ENCODE results near the gene ANTXRL.
"Not testable (repeated sequence)": the region's sequence is repeated elsewhere in the genome, so short reads cannot be mapped to it uniquely, and the experiment has no call there.

ANTXRL gene

DNA sequence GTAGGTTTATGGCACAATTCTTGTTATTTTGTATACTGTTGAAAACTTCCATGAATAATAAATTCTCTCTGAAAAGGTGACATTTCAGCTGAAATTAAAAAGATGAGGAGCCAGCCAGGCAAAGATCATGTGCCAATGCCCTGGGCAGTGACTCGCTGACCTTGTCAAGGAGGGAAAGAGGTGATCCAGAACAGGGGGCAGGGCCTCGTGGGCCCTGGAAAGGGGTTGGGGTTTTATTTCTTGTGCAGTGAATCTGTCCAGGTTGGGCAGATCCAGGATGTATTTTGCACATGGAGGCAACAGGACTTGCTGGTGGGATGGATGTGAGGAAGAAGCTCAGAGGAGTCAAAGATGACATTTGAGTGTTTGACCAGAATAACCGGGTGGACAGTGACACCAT, 31.6 kb upstream of the ANTXRL start:
- not testable (repeated sequence) for DNase-seq

DNA sequence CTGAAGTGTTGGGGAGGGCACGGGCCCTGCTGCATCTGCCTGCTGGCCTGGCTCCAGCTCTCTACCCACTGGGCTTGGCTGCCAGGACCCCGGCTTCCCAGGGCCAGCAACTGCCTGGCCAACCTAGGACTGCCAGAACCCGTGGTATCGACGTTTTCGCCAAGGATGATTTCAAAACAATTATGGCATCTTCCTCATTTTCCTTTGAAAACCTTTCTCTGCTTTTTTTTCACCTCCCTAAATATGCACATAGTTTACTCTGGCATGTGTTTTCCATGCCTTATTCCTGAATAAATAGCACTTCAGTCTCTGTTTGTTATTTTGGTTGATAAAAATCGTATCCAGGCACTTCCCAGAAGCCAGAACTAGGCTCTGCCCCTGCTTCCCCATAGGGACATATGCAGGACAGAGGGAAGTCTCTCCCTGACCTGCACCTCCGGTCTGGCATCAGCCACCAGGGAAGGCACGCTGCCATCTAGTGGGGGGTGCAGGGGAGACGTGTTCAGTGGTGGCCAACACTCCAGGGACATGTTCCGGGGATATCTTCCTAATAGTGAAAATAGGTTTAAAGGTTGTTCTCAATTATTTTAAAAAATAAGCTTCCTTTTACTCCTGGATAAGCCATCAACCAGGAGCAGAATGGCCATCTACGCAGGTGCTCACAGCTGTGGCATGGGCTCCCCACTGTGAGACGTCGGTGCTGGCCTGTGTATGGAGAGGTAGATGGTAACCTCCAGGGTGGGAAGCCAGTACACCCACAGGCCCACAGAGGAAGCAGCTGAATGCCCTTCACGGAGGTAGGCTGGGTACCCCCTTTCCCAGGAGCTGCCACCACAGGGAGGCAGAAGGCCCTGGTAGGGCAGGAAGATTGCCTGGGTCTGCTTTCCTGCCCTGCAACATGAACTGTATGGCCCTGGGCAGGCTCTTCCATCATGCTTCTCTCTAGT, 30.7 kb upstream of the ANTXRL start:
- no peak for DNase-seq

DNA sequence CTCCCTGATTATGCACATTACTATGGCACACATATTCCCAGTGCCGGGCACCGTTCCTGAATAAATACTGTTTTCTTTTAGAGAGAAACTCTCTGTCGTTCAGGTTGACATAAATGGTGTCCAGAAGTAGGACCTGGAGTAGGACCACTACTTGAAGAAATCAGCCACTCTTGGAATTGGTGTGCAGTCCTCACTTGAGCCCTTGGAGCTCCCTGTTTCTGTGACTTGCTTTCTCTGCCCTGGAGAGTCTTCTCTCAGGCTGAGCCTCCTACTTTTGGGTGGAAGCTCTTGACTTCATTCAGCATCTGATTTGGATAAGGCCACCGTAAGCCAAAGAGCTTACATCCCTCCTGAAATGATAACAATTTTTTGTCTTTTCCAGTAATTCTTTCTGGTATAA, 29.7 kb upstream of the ANTXRL start:
- DNase-seq: no peak

DNA sequence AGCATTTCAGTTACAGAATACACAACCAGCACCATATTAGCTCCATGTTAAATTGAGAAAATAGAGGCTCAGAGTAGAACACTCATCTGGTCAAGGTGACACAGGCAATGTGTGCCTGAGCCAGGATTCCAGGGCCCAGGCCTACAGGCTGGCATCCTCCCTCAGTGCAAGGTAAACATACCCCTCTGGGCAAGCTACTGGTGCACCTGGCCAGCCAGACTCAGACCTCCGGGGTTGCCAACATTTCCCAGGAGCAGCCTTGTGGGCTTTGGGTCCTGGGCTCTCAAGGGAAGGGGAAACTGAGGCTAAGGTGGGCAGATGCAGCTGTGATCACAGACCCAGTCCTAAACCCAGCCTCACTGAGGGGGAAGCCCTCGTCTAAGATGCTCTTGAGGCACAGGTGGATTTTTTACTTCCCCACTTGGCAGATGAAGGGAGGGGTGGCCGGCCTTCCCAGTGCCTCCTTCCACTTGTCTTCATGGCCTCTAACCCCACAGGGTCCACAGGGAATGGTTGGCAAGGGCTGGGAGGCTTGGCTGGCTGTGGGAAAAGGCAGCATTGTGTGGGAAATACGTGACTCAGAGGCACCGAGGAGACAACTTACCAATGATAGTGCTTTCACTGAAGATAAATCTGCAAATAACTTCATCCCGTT, 23.8 kb upstream of the ANTXRL start:
- not testable (repeated sequence) for DNase-seq

DNA sequence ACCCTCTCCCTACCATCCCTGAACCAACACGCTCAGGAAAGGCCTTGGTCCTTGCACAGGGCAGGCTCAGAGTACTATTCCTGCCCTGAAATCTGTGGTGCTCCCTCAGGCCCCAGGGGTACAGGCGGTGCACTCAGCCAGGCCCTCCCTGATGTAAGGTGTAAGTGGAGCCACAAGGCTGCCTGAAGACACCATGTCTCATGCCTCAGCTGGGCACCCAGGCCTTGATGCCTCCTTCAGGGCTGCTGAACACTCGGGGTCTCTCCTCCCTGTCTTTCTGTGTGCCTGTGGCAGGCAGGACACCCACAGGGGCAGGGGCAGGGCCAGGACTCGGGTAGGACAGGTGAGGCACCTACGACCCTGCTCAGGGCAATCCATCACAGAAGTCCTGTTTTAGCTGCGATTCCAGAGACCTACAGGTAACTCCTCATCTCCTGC, 22.9 kb upstream of the ANTXRL start:
- DNase-seq: no peak

DNA sequence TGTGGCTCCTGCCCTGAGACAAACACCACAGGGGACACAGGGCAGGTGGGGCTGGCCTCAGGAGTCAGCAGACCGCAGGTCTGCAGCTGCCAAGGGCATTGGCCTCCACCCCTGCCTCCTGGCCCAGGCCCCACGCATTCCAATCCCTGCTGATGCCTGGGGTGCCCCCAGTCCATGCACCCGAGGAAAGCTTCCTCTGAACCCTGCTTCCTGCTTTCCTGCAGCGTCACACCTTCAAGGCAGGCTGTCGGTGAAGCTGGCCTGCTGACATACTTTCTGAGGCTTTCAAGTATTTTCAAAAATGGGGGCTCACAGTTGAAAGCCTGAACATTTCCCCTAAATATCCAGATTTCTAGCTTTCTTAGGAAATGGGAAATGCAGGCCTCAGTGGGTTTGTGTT, 22.5 kb upstream of the ANTXRL start:
- DNase-seq: no peak

DNA sequence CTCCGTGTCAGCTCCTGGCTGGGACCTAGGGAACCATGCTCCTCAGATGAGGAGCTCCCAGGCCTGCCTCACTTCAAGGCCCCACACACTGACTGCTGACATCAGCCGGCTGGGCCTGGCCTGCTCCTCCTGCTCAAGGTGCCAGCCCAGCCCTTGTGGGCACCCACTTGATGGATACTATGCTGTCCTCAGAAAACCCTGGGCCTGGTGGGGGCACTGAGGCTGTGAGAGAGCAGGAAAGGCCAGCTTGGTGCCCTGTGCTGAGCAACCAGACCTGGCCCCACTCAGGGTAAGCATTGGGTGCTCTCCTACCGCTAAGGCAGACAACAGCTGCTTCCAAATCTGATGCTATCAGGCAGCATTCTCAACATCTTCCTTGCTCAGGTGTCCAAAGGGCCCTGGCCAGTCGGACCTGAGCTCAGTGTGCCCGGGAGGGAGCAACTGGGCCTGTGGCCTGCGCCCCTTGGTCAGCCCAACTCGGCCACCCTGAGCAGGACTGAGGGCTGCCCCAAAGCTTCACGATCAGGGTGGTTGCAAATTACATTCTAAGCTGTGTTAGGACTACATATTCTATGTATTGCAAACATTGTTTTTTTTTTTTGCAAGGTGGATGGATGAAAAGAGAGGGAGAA, 21.9 kb upstream of the ANTXRL start:
- DNase-seq: no peak

DNA sequence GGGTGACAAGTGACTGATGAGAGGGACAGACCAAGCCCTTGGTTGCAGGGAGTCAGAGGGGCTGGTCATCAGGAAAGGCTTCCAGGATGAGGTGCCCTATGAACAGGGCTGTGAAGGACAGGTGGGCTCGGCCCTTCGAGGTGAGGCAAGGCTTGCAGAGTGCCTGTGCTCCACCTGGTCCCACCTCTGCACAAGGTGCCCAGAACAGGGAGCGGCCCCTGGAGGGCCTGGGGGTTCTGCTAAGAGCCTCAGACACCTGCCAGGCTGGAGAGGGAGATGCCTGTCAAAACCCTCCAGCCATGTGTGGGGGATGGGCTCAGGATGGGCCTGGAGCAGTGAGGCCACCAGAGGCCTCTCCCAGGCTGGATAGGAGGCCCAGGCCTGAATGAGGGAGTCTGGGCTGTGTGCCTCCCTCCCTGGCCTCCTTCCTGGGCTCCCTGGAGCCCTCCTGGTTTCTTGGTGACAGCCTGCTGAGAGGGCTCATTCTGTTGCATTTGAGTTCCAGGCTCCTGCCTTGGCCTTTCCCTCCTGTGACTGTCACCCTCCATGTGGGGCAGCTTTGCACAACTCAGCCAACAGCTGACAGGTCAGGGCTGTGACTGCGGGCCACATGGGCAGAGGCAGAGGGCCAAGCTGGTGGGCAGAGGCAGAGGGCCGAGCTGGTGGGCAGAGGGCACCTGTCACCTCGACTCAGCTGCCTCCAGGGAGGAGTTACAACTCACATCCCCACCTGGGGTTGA, 21.1 kb upstream of the ANTXRL start:
- not testable (repeated sequence) for DNase-seq

DNA sequence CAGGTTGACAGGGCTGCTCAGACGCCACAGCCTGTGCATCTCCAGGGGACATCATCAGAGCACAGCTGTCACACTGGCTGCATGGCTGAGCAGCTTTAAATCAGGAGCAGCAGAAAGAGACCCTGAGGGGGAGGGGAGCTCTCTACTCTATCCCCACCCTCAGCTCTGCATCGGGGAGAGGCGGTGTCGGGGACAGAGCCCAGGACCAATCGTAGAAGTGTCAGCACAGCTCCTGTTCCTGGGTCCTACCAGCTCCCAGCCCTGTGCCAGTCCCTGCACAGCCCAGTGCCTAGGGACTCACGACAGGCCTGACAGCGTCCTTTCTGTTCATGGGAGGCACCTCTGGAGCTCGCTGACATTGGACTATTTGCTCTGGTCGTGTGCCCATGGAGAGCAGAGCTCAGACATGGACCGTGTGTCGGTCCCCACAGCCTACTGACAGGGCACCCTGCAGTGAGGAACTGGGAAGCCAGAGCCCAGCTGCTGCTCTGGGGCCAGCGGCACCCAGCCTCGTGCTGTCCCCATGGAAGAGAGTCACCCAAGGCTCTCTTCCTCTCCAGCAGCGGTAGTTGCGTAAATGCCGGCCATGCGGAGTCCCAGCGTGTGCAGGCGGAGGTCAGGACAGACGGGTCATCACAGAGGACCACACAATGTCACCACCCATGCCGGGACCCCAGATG, 20.4 kb upstream of the ANTXRL start:
- DNase-seq: no peak

DNA sequence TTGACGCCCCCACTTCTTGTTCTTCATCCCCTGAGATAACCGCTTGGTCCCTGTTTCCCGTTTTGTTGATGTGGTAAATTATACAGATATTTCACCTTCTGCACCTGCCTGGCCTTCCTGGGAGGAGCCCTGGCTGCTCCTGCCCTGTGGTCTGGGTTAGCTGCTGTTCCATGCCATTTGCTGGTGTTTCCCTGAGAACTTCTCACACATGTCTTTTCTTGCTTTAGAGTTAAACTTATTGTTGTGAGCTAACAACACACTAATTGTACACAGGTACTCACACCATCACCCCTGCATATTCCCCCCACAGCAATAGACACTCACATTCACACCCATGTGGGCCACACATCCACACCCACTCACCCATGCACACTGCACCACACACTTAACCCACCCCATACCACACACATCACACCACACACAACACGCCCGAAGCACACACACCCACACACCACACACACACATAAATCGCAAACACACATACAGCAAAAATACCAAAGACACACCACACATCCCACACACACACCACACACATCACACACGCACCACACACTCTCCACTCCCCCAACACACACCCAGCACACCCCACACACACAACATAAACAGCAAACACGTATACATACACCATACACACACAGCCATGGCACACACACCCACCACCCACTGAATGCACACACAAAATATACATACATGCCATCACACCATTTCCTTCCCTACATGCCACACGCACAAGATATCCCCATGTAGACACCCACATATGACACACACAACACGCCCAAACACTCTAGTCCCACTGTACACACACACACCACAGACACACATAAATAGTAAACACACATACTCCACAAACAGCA, 19.4 kb upstream of the ANTXRL start:
- no peak for DNase-seq

DNA sequence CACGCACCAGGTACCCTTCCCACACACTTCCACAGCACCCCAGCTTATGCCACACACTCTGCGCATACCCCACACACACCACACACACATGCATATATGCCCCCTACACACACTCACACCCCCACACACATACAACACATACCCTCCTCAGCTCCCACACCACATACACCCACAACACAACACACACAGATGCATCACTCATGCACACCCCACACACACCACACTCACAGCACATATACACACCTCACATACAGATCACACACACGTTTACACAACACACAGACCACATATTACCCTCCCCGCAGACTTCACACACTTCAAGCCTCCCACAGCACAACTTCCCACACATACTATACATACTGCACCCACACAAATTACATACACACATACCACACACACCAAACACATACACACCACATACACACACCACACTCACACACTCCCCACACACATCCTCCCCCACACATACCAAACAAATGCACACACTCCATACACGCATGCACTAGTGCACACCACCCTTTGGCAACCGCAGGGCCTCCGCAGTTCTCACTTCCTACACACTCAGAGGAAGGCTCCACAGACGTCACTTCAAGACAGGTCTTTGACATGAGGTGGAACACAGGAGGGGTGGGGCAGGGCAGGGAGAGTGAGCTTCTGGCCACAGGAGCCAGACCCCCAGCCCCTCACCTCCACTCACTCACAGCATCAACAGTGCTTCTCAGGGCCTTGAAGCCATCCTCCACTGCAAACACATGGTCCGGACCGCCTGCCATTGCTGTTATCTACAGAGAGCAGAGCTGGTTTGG, 18.5 kb upstream of the ANTXRL start:
- no peak for DNase-seq

DNA sequence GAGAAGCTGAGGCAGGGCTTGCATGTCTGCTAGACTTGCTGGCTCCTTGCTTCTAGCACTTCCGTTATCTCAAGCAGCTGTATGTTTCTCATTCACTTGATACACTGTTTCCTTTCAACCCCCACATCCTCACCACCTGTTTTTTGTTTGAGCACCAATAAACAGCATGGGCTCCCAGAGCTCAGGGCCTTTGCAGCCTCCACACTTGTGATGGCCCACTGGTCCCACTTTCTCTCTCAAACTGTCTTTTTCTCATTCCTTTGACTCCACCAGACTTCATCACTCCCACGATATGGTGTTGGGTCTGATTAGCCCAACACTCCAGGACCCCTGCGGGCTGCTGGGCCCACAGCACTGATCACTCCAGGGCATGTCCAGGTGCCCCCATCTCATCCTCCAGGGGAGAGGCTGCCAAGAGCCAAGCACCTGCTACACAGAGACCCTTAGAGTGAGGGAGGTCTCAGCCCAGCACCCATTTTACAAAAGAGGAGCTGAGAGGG, 17.2 kb upstream of the ANTXRL start:
- DNase-seq: not testable (repeated sequence)

DNA sequence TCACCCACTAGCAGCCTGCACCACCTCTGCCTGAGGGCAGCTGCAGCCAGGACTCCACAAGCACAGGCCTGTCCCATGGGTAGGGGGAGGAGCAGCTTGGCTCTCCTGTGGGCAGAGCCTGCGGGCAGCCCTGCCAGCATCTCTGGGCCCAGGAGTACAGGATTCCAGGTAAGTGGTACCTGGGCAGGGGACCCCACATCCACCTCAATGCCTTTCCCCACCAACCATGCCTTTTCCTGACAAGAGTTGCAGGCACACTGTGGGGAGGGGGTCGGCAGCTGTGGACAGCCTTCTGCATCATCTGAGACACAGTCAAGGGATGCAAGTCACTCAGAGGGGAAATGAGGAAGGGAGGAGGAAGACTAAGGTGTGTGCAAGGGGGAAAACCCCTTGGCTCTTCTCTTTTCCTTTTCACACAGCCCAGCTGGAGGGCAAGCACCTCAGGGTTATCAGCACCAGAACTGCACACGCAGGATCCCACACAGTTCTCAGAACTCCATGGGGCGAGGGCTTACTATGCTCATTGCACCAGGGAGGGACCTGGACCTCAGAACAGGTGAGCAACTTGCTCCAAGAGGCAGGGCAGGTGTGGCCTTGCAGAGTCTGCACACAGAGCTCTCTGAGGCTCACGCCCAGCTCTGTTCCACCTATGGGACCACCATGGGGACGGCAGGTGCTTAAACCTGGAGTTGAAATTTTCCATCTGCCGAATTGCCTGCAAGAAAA, 16.5 kb upstream of the ANTXRL start:
- DNase-seq: no peak

DNA sequence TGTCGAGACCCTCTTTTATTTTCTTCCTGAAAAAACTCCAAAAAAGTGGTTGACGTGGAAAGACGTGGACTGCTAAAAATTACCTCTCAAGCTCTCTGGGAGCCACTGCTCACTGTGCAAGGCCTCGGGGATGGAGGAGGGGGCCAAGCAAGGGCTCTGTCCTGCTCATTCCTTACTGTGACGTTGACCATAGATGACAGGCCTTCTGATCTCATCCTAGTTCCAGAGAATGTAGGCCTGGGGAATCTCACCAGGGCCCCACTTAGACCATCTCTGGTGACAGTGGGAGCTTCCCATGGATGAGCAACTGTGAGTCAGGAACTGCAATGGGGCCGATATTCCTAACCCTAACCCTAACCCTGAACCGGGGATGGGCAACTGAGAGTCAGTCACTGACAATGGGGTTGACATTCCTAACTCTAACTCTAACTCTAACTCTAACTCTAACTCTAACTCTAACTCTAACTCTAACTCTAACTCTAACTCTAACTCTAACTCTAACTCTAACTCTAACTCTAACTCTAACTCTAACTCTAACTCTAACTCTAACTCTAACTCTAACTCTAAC, 15.8 kb upstream of the ANTXRL start:
- DNase-seq: not testable (repeated sequence)

DNA sequence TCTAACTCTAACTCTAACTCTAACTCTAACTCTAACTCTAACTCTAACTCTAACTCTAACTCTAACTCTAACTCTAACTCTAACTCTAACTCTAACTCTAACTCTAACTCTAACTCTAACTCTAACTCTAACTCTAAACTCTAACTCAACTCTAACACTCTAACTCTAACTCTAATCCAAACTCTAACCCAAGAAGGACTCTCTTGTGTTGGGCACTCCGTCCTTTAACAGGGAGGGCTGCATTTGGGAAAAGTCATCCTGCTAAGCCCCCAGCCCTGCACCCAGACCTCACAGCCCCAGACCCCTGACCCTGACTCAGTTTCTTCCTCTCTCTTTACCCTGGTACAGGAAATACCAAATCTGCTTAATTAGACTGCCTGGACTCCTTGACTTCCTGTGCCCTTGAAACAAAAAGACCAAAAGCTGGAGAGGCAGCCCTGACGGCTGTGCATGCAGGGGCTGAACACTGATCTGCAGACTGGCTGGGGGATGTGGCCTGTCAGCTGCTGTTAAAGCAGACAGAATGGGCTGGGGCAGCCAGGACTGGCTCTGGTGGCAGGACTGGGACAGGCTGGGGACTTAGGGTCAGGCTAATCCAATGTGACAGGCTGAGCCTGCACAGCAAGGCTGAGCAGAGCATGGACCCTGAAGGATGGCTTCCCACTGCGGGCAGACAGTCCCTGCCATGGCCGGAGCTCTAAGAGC, 14.8 kb upstream of the ANTXRL start:
- DNase-seq: not testable (repeated sequence)

DNA sequence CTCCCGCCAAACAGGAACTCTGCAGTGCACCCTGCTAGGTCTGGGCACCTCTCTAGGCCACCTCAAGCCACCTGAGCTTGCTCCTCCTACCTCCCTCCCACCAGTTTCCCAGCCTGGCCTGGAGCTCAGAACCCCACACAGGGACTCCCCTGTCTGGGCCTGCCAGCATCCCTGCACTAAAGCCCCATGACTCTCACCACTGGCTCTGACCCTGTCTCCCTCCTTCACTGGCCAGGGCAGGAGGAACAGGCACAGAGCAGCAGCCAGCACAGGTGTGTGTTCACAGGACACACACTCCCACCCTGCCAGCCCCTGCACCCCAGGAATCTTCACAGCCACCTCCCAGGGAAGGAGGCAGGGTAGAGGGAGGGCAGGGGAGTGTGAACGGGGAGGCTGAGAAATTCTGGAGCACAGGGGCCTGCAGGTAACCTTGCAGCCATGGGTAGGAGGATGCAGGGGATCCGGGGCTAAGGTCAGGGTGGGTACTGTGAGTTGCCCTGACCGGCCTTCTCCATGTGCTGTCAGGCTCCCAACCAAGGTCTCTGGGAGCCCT, 13.9 kb upstream of the ANTXRL start:
- no peak for DNase-seq

DNA sequence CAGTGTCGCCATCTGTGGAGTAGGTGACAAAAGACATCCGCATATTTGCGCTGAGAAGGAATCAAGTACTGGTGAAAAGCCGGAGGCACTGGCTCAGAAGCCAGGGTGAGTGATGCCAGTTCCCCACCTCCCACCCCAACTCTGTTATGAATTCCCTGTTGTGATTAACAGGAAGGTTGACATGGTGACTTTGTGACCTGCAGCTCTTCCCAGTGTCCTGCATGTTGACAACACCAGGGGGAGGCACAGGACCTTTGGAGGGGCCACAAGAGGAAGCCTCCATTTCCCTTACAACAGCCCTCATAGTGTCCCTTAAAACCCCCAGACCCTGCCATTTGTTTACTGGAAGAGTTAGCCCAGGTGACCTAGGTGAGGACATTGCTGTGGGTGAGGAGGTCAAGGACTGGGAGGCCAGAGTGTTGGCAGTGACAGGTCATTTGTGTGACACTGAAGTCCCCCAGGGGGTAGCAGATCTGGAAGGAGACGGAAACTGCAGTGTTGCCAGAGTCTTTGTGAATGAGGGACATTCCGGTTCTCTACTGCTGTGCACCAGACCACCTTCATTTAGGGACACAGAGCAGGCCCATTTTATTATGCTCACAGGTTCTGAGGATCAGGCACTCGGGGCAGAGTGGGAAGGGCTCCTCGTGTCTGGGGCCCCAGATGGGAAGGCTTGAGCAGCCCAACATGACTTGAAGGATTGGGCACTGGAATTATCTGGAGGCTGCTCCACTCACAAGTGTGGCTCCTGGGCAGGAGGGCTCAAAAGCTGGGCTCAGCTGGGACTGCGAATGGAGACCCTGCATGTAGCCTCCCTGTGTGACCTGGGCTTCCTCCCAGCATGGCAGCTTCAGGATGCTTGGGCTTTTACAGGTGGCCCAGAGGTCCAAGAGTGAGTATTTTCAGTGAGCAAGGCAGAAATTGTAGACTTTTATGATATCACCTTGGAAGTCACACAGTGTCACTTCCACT, 13.0 kb upstream of the ANTXRL start:
- no peak for DNase-seq
